Esophagus squamous epithelium (tissue), 4 donors: ENCODE results near the gene ARMC9.
"Not testable (repeated sequence)": the region's sequence is repeated elsewhere in the genome, so short reads cannot be mapped to it uniquely, and the experiment has no call there.

Source experiments
- CTCF ChIP-seq, 6 experiments: fragments of 450-650 bp in 4 of 6; fragments of 200-600 bp in 2 of 6; sonication (generic) in 2 of 6; IDR thresholded peaks; one replicate each; pipeline ENCODE4 v1.5.1; 2016 to 2019; ENCODE audit warnings: antibody characterized with exemption in 6 of 6, mild to moderate bottlenecking in 4 of 6, moderate library complexity in 4 of 6
- POLR2A ChIP-seq, 4 donors: fragments of 450-650 bp; IDR thresholded peaks; one replicate each; pipeline ENCODE4 v1.6.1; 2017; ENCODE audit warnings: antibody characterized with exemption in 4 of 4, mild to moderate bottlenecking in 4 of 4, moderate library complexity in 3 of 4

GRCh38 chr2:231404183-231404578 lies 205.8 kb downstream of the ARMC9 start:
- TF ChIP-seq CTCF, POLR2A (IDR thresholded peaks at IDR 0.05): not testable (repeated sequence)
